NCI-H345 treated with DMSO at 0.1 percent for 48 hours (cell line): ENCODE results near the gene MYO7B.

Experiments used
- DNase-seq: peaks from one replicate; lab custom pipeline; 2025; ENCODE audit not compliant: unreplicated experiment; lab: John Stamatoyannopoulos, UW

Gene MYO7B

GRCh38 chr2:127624756-127625571, 89.5 kb downstream of the MYO7B start:
- DNase-seq: no peak

GRCh38 chr2:127625572-127625951, 90.1 kb downstream of the MYO7B start:
- DNase-seq: no peak

- DNase-seq: no peak
Observed at GRCh38 chr2:127626175-127626574, 90.7 kb downstream of the MYO7B start.

- DNase-seq: no peak
Observed at GRCh38 chr2:127626917-127627739, 91.6 kb downstream of the MYO7B start.

GRCh38 chr2:127627740-127628571, 92.5 kb downstream of the MYO7B start:
- no peak for DNase-seq

- no peak for DNase-seq
Observed at GRCh38 chr2:127628767-127629614, 93.5 kb downstream of the MYO7B start.

- no peak for DNase-seq
Observed at GRCh38 chr2:127629637-127630036, 94.2 kb downstream of the MYO7B start.

- no peak for DNase-seq
Observed at GRCh38 chr2:127630096-127630863, 94.8 kb downstream of the MYO7B start.

GRCh38 chr2:127630864-127631540, 95.5 kb downstream of the MYO7B start:
- DNase-seq: no peak

- no peak for DNase-seq
Observed at GRCh38 chr2:127631541-127631996, 96.1 kb downstream of the MYO7B start.

GRCh38 chr2:127631997-127632581, 96.6 kb downstream of the MYO7B start:
- DNase-seq: no peak

- DNase-seq: no peak
Observed at GRCh38 chr2:127632592-127633489, 97.4 kb downstream of the MYO7B start.

- DNase-seq: no peak
Observed at GRCh38 chr2:127633556-127634065, 98.1 kb downstream of the MYO7B start.

- no peak for DNase-seq
Observed at GRCh38 chr2:127634066-127634617, 98.7 kb downstream of the MYO7B start.

GRCh38 chr2:127634626-127635379, 99.3 kb downstream of the MYO7B start:
- no peak for DNase-seq
